DMS153 treated with DMSO at 0.1 percent for 48 hours (cell line): ENCODE measurements around the gene CFAP61.
"Not testable (repeated sequence)": the region's sequence is repeated elsewhere in the genome, so short reads cannot be mapped to it uniquely, and the experiment has no call there.

Experiments used
- DNase-seq: peaks from one replicate; lab custom pipeline; 2025; ENCODE audit not compliant: unreplicated experiment; lab: John Stamatoyannopoulos, UW

CFAP61 gene

GRCh38 chr20:20230741-20231140, 178.4 kb downstream of the CFAP61 start:
- DNase-seq, result no peak

GRCh38 chr20:20231528-20232298, 179.4 kb downstream of the CFAP61 start:
- no peak for DNase-seq

GRCh38 chr20:20233041-20233514, 180.7 kb downstream of the CFAP61 start:
- DNase-seq, result no peak

- no peak for DNase-seq
Observed at GRCh38 chr20:20235681-20236080, 183.3 kb downstream of the CFAP61 start.

GRCh38 chr20:20237093-20237959, 185.0 kb downstream of the CFAP61 start:
- no peak for DNase-seq

GRCh38 chr20:20241976-20242375, 189.6 kb downstream of the CFAP61 start:
- peak; percentile 77 for DNase-seq

- DNase-seq, result not testable (repeated sequence)
Observed at GRCh38 chr20:20244384-20244783, 192.1 kb downstream of the CFAP61 start.

- no peak for DNase-seq
Observed at GRCh38 chr20:20246996-20247633, 194.8 kb downstream of the CFAP61 start.

GRCh38 chr20:20248620-20249200, 196.4 kb downstream of the CFAP61 start:
- DNase-seq, result no peak

- no peak for DNase-seq
Observed at GRCh38 chr20:20251317-20251716, 199.0 kb downstream of the CFAP61 start.

GRCh38 chr20:20251836-20252235, 199.5 kb downstream of the CFAP61 start:
- DNase-seq, result no peak

- no peak for DNase-seq
Observed at GRCh38 chr20:20253039-20253743, 200.9 kb downstream of the CFAP61 start.

- no peak for DNase-seq
Observed at GRCh38 chr20:20253744-20254330, 201.5 kb downstream of the CFAP61 start.

- no peak for DNase-seq
Observed at GRCh38 chr20:20255099-20255498, 202.8 kb downstream of the CFAP61 start.

GRCh38 chr20:20259533-20259932, 207.2 kb downstream of the CFAP61 start:
- DNase-seq, result no peak

GRCh38 chr20:20261159-20261558, 208.8 kb downstream of the CFAP61 start:
- DNase-seq, result no peak

GRCh38 chr20:20265210-20265609, 212.9 kb downstream of the CFAP61 start:
- DNase-seq, result no peak

- DNase-seq, result no peak
Observed at GRCh38 chr20:20266552-20266951, 214.2 kb downstream of the CFAP61 start.

- peak; percentile 88 for DNase-seq
Observed at GRCh38 chr20:20267685-20268370, 215.5 kb downstream of the CFAP61 start.

- no peak for DNase-seq
Observed at GRCh38 chr20:20271271-20271670, 218.9 kb downstream of the CFAP61 start.
